Measurements from ENCODE around the gene OTOL1. TPM values are rescaled to one million over a fixed set of nuclear protein-coding genes. Genes with fewer than 3 reads are reported as not detected.

The OTOL1 gene
- total and polyA plus RNA-seq, 4 experiments from 2014 or later = not detected

GRCh38 chr3:161500068-161500796, 3.6 kb downstream of the OTOL1 start:
- H3K27me3 Mint-ChIP-seq = peaks cover 2% of the 10 kb centered on the region in 2 donors
- Histone ChIP-seq H3K4me1 (ENCODE audit: insufficient read depth, low read length) (no peaks in the 10 kb centered on the region), H3K4me3 (ENCODE audit: low read length in 2 of 2) (no peak overlapping the region), H3K27me3 (ENCODE audit: insufficient read depth, low read length) (no peaks in the 10 kb centered on the region), H3K27ac (ENCODE audit: low read depth, low read length) (no peak overlapping the region), H3K36me3 (ENCODE audit: insufficient read depth, low read length) (no peaks in the 10 kb centered on the region), H3K9me3 (ENCODE audit: control insufficient read depth in 1 of 2, low read length in 2 of 2) (no peaks in the 10 kb centered on the region)
- intact Hi-C loops (cut with micrococcal nuclease) = no loop called here
- no peaks in the 10 kb centered on the region for H3K4me1 Mint-ChIP-seq
- H3K9me3 Mint-ChIP-seq = peaks cover 0 to 6% (median 2%) of the 10 kb centered on the region in 8 donors
- ChIA-PET CTCF (ENCODE audit: partially characterized antibody) (no interaction called here), POLR2A (ENCODE audit: partially characterized antibody) (no interaction called here)
- H3K27ac Mint-ChIP-seq = no peak overlapping the region
- DNase-seq = no peak
- no peaks in the 10 kb centered on the region for H3K36me3 Mint-ChIP-seq
- no peak overlapping the region for H3K4me3 Mint-ChIP-seq

GRCh38 chr3:161503271-161503670, 6.7 kb downstream of the OTOL1 start:
- POLR2A ChIA-PET (ENCODE audit: partially characterized antibody) = no interaction called here

GRCh38 chr3:161508852-161509477, 12.4 kb downstream of the OTOL1 start:
- POLR2A ChIA-PET (ENCODE audit: partially characterized antibody) = no interaction called here
- Mint-ChIP-seq H3K27me3 (no peaks in the 10 kb centered on the region), H3K4me3 (no peak overlapping the region), H3K9me3 (no peaks in the 10 kb centered on the region), H3K4me1 (peaks cover 0 to 10% (median 5%) of the 10 kb centered on the region in 4 donors), H3K36me3 (no peaks in the 10 kb centered on the region), H3K27ac (peak overlapping the region in 1 of 7 donors; percentile 38)
- no peak for DNase-seq
- intact Hi-C loops (cut with micrococcal nuclease) = no loop called here
- H3K36me3 ChIP-seq (ENCODE audit: insufficient read depth, low read length) = no peaks in the 10 kb centered on the region
- H3K9me3 ChIP-seq (ENCODE audit: control insufficient read depth in 1 of 2, low read length in 2 of 2) = no peaks in the 10 kb centered on the region
- H3K27ac ChIP-seq (ENCODE audit: low read depth, low read length) = no peak overlapping the region
- no peak overlapping the region for H3K4me3 ChIP-seq (ENCODE audit: low read length in 2 of 2)
- no peaks in the 10 kb centered on the region for H3K4me1 ChIP-seq (ENCODE audit: insufficient read depth, low read length)
- CTCF ChIA-PET (ENCODE audit: partially characterized antibody) = no interaction called here
- H3K27me3 ChIP-seq (ENCODE audit: insufficient read depth, low read length) = no peaks in the 10 kb centered on the region

More at GRCh38 chr3:161503271-161503670, 6.7 kb downstream of the OTOL1 start:
- H3K9me3 ChIP-seq (ENCODE audit: control insufficient read depth in 1 of 2, low read length in 2 of 2) = no peaks in the 10 kb centered on the region
- Mint-ChIP-seq H3K36me3 (no peaks in the 10 kb centered on the region), H3K9me3 (no peaks in the 10 kb centered on the region), H3K27me3 (peaks cover 2% of the 10 kb centered on the region in 2 donors), H3K27ac (no peak overlapping the region), H3K4me1 (no peaks in the 10 kb centered on the region), H3K4me3 (no peak overlapping the region)
- intact Hi-C loops (cut with micrococcal nuclease) = no loop called here
- DNase-seq = no peak
- no peaks in the 10 kb centered on the region for H3K36me3 ChIP-seq (ENCODE audit: insufficient read depth, low read length)
- CTCF ChIA-PET (ENCODE audit: partially characterized antibody) = no interaction called here
- no peak overlapping the region for H3K27ac ChIP-seq (ENCODE audit: low read depth, low read length)
- H3K4me1 ChIP-seq (ENCODE audit: insufficient read depth, low read length) = no peaks in the 10 kb centered on the region
- H3K27me3 ChIP-seq (ENCODE audit: insufficient read depth, low read length) = no peaks in the 10 kb centered on the region
- H3K4me3 ChIP-seq (ENCODE audit: low read length in 2 of 2) = no peak overlapping the region

- H3K27me3 ChIP-seq (ENCODE audit: insufficient read depth, low read length) = no peaks in the 10 kb centered on the region
- intact Hi-C loops (cut with micrococcal nuclease) = no loop called here
- CTCF ChIA-PET (ENCODE audit: partially characterized antibody) = no interaction called here
- POLR2A ChIA-PET (ENCODE audit: partially characterized antibody) = no interaction called here
- no peak overlapping the region for H3K27ac ChIP-seq (ENCODE audit: low read depth, low read length)
- Mint-ChIP-seq H3K36me3 (no peaks in the 10 kb centered on the region), H3K27ac (no peak overlapping the region), H3K9me3 (no peaks in the 10 kb centered on the region), H3K4me1 (peaks cover 0 to 10% (median 5%) of the 10 kb centered on the region in 4 donors), H3K27me3 (peaks cover 0 to 3% of the 10 kb centered on the region in 2 donors), H3K4me3 (no peak overlapping the region)
- no peaks in the 10 kb centered on the region for H3K9me3 ChIP-seq (ENCODE audit: control insufficient read depth in 1 of 2, low read length in 2 of 2)
- no peaks in the 10 kb centered on the region for H3K4me1 ChIP-seq (ENCODE audit: insufficient read depth, low read length)
- no peaks in the 10 kb centered on the region for H3K36me3 ChIP-seq (ENCODE audit: insufficient read depth, low read length)
- no peak for DNase-seq
- no peak overlapping the region for H3K4me3 ChIP-seq (ENCODE audit: low read length in 2 of 2)
Measured at GRCh38 chr3:161510510-161511260, 14.1 kb downstream of the OTOL1 start.

GRCh38 chr3:161523916-161524315, 27.3 kb downstream of the OTOL1 start:
- Histone ChIP-seq H3K36me3 (ENCODE audit: insufficient read depth, low read length) (no peaks in the 10 kb centered on the region), H3K27ac (ENCODE audit: low read depth, low read length) (no peak overlapping the region), H3K4me1 (ENCODE audit: insufficient read depth, low read length) (no peaks in the 10 kb centered on the region), H3K4me3 (ENCODE audit: low read length in 2 of 2) (no peak overlapping the region), H3K9me3 (ENCODE audit: control insufficient read depth in 1 of 2, low read length in 2 of 2) (no peaks in the 10 kb centered on the region), H3K27me3 (ENCODE audit: insufficient read depth, low read length) (no peaks in the 10 kb centered on the region)
- H3K4me3 Mint-ChIP-seq = no peak overlapping the region
- CTCF ChIA-PET (ENCODE audit: partially characterized antibody) = no interaction called here
- intact Hi-C loops (cut with micrococcal nuclease) = no loop called here
- H3K4me1 Mint-ChIP-seq = no peaks in the 10 kb centered on the region
- POLR2A ChIA-PET (ENCODE audit: partially characterized antibody) = no interaction called here
- no peaks in the 10 kb centered on the region for H3K36me3 Mint-ChIP-seq
- H3K27me3 Mint-ChIP-seq = no peaks in the 10 kb centered on the region
- H3K9me3 Mint-ChIP-seq = peaks cover 0 to 3% (median 0%) of the 10 kb centered on the region in 8 donors
- no peak for DNase-seq
- no peak overlapping the region for H3K27ac Mint-ChIP-seq

- intact Hi-C loops (cut with micrococcal nuclease) = no loop called here
- H3K27me3 ChIP-seq (ENCODE audit: insufficient read depth, low read length) = no peaks in the 10 kb centered on the region
- H3K36me3 Mint-ChIP-seq = no peaks in the 10 kb centered on the region
- ChIA-PET CTCF (ENCODE audit: partially characterized antibody) (no interaction called here), POLR2A (ENCODE audit: partially characterized antibody) (no interaction called here)
- no peaks in the 10 kb centered on the region for H3K4me1 ChIP-seq (ENCODE audit: insufficient read depth, low read length)
- H3K4me1 Mint-ChIP-seq = no peaks in the 10 kb centered on the region
- DNase-seq = no peak
- no peaks in the 10 kb centered on the region for H3K36me3 ChIP-seq (ENCODE audit: insufficient read depth, low read length)
- no peak overlapping the region for H3K4me3 ChIP-seq (ENCODE audit: low read length in 2 of 2)
- H3K9me3 ChIP-seq (ENCODE audit: control insufficient read depth in 1 of 2, low read length in 2 of 2) = no peaks in the 10 kb centered on the region
- peaks cover 0 to 3% (median 0%) of the 10 kb centered on the region in 8 donors for H3K9me3 Mint-ChIP-seq
- H3K4me3 Mint-ChIP-seq = no peak overlapping the region
- no peak overlapping the region for H3K27ac Mint-ChIP-seq
- no peaks in the 10 kb centered on the region for H3K27me3 Mint-ChIP-seq
- no peak overlapping the region for H3K27ac ChIP-seq (ENCODE audit: low read depth, low read length)
Measured at GRCh38 chr3:161531930-161532329, 35.3 kb downstream of the OTOL1 start.

- Mint-ChIP-seq H3K4me3 (no peak overlapping the region), H3K9me3 (peaks cover 0 to 1% (median 0%) of the 10 kb centered on the region in 8 donors), H3K4me1 (no peaks in the 10 kb centered on the region), H3K27me3 (no peaks in the 10 kb centered on the region), H3K36me3 (no peaks in the 10 kb centered on the region), H3K27ac (no peak overlapping the region)
- H3K9me3 ChIP-seq (ENCODE audit: control insufficient read depth in 1 of 2, low read length in 2 of 2) = no peaks in the 10 kb centered on the region
- H3K4me3 ChIP-seq (ENCODE audit: low read length in 2 of 2) = no peak overlapping the region
- CTCF ChIA-PET (ENCODE audit: partially characterized antibody) = no interaction called here
- no peaks in the 10 kb centered on the region for H3K27me3 ChIP-seq (ENCODE audit: insufficient read depth, low read length)
- intact Hi-C loops (cut with micrococcal nuclease) = no loop called here
- no peak overlapping the region for H3K27ac ChIP-seq (ENCODE audit: low read depth, low read length)
- no peaks in the 10 kb centered on the region for H3K4me1 ChIP-seq (ENCODE audit: insufficient read depth, low read length)
- H3K36me3 ChIP-seq (ENCODE audit: insufficient read depth, low read length) = no peaks in the 10 kb centered on the region
- POLR2A ChIA-PET (ENCODE audit: partially characterized antibody) = no interaction called here
- no peak for DNase-seq
Measured at GRCh38 chr3:161540594-161540993, 44.0 kb downstream of the OTOL1 start.
